A673 (cell line): ENCODE results near the gene SPG11. TPM values are rescaled to one million over a fixed set of nuclear protein-coding genes. Genes with fewer than 3 reads are reported as not detected.
"Not testable (repeated sequence)": the region's sequence is repeated elsewhere in the genome, so short reads cannot be mapped to it uniquely, and the experiment has no call there.

Source experiments
- BruUV-seq: library from RNA; stranded (reverse); fragments of 400-500 nt; replicated peaks from 2 replicates; lab custom pipeline; 2021; lab: Mats Ljungman, UMichigan
- CTCF ChIA-PET: fragments of 300-600 bp; sonication (Branson Sonifier 250); formaldehyde crosslinking; loops from one replicate; lab custom pipeline; 2022; ENCODE audit warnings: antibody characterized with exemption; lab: Charles Lee
- POLR2A ChIA-PET: fragments of 300-600 bp; sonication (Branson Sonifier 250); formaldehyde crosslinking; loops from one replicate; lab custom pipeline; 2022; ENCODE audit warnings: antibody characterized with exemption; ENCODE audit not compliant: low non-redundant PET; lab: Charles Lee
- DNase-seq: peaks from one replicate; pipeline ENCODE4 v3.0.0-alpha.2; 2015; ENCODE audit warnings: low spot score
- H3K27ac ChIP-seq: fragments of 200-600 bp; sonication (generic); 2 replicates; pipeline ENCODE4 v1.5.1; 2016; ENCODE audit warnings: mixed run types, low read depth, mild to moderate bottlenecking, mixed read lengths, antibody characterized with exemption, low read length; ENCODE audit not compliant: poor library complexity, severe bottlenecking
- H3K27me3 ChIP-seq: fragments of 200-600 bp; sonication (generic); replicated peaks from 2 replicates; pipeline ENCODE4 v1.6.1; 2017; ENCODE audit warnings: mixed run types, low read depth, mild to moderate bottlenecking, mixed read lengths, antibody characterized with exemption, low read length; ENCODE audit not compliant: insufficient read depth, poor library complexity
- H3K36me3 ChIP-seq: fragments of 200-600 bp; sonication (generic); 2 replicates; pipeline ENCODE4 v1.6.1; 2016; ENCODE audit warnings: mixed run types, mild to moderate bottlenecking, mixed read lengths, antibody characterized with exemption, low read length; ENCODE audit not compliant: insufficient read depth, poor library complexity, severe bottlenecking
- H3K4me1 ChIP-seq: fragments of 200-600 bp; sonication (generic); 2 replicates; pipeline ENCODE4 v1.6.1; 2017; ENCODE audit warnings: mixed run types, mild to moderate bottlenecking, mixed read lengths, antibody characterized with exemption, low read length; ENCODE audit not compliant: insufficient read depth, poor library complexity, severe bottlenecking
- H3K4me3 ChIP-seq: fragments of 200-600 bp; sonication (generic); 2 replicates; pipeline ENCODE4 v1.5.1; 2016; ENCODE audit warnings: low read depth, mixed run types, mild to moderate bottlenecking, mixed read lengths, low read length; ENCODE audit not compliant: poor library complexity, severe bottlenecking
- H3K9me3 ChIP-seq: fragments of 200-600 bp; sonication (generic); 2 replicates; pipeline ENCODE4 v1.6.1; 2016; ENCODE audit warnings: mixed run types, low read depth, mild to moderate bottlenecking, mixed read lengths, antibody characterized with exemption, low read length; ENCODE audit not compliant: poor library complexity, severe bottlenecking
- CTCF ChIP-seq: fragments of 300-800, 200-600 bp; sonication (generic); conservative IDR thresholded peaks from 2 replicates; pipeline ENCODE4 v1.5.1; 2017; ENCODE audit warnings: low read depth, mild to moderate bottlenecking, antibody characterized with exemption, low read length, moderate library complexity, mixed read lengths
- EZH2 ChIP-seq: fragments of 200-600 bp; sonication (generic); IDR thresholded peaks from 2 replicates; pipeline ENCODE4 v1.6.1; 2017; ENCODE audit warnings: borderline replicate concordance, low read depth, mild to moderate bottlenecking, mixed read lengths, antibody characterized with exemption, low read length; ENCODE audit not compliant: poor library complexity, severe bottlenecking
- intact Hi-C: fragments of 100-400 bp; cut with micrococcal nuclease; formaldehyde crosslinking; loops from one replicate; pipeline ENCODE4 v1.10.0; 2022; ENCODE audit not compliant: unreplicated experiment
- total RNA-seq: library from RNA; stranded (reverse); gene quantifications from 2 replicates; pipeline ENCODE4 v1.2.3, GENCODE V29; 2021

Gene SPG11
- total RNA-seq, 1 experiment from 2014 or later = 55.4 TPM

- Histone ChIP-seq H3K4me3 (no peak overlapping the region), H3K27ac (no peak overlapping the region), H3K27me3 (no peaks in the 10 kb centered on the region), H3K9me3 (no peaks in the 10 kb centered on the region), H3K4me1 (no peaks in the 10 kb centered on the region), H3K36me3 (no peaks in the 10 kb centered on the region)
- no TSS peak for BruUV-seq
- no peak for DNase-seq
- intact Hi-C loops = no loop called here
- CTCF ChIA-PET = no interaction called here
- TF ChIP-seq EZH2 (no peak), CTCF (no peak)
- POLR2A ChIA-PET = no interaction called here
Observed at GRCh38 chr15:44692659-44693058, 29.2 kb upstream of the SPG11 start.

GRCh38 chr15:44690245-44690644, 26.8 kb upstream of the SPG11 start:
- H3K9me3 ChIP-seq, H3K4me1 ChIP-seq, CTCF ChIA-PET, intact Hi-C loops, H3K27me3 ChIP-seq, DNase-seq, BruUV-seq, H3K27ac ChIP-seq, H3K4me3 ChIP-seq, POLR2A ChIA-PET, H3K36me3 ChIP-seq: not testable (repeated sequence)

GRCh38 chr15:44689318-44689717, 25.9 kb upstream of the SPG11 start:
- H3K36me3 ChIP-seq, DNase-seq, H3K4me3 ChIP-seq, POLR2A ChIA-PET, H3K4me1 ChIP-seq, H3K27me3 ChIP-seq, intact Hi-C loops, H3K9me3 ChIP-seq, H3K27ac ChIP-seq, CTCF ChIA-PET, BruUV-seq: not testable (repeated sequence)

- POLR2A ChIA-PET, CTCF ChIA-PET, H3K9me3 ChIP-seq, H3K36me3 ChIP-seq, H3K27ac ChIP-seq, BruUV-seq, intact Hi-C loops, H3K27me3 ChIP-seq, H3K4me1 ChIP-seq, H3K4me3 ChIP-seq: not testable (repeated sequence)
- peak; percentile 18 for DNase-seq
Observed at GRCh38 chr15:44682809-44683682, 19.6 kb upstream of the SPG11 start.
